Measurements from ENCODE around the gene EPG5.
"Not testable (repeated sequence)": the region's sequence is repeated elsewhere in the genome, so short reads cannot be mapped to it uniquely, and the experiment has no call there.

EPG5 gene

DNA sequence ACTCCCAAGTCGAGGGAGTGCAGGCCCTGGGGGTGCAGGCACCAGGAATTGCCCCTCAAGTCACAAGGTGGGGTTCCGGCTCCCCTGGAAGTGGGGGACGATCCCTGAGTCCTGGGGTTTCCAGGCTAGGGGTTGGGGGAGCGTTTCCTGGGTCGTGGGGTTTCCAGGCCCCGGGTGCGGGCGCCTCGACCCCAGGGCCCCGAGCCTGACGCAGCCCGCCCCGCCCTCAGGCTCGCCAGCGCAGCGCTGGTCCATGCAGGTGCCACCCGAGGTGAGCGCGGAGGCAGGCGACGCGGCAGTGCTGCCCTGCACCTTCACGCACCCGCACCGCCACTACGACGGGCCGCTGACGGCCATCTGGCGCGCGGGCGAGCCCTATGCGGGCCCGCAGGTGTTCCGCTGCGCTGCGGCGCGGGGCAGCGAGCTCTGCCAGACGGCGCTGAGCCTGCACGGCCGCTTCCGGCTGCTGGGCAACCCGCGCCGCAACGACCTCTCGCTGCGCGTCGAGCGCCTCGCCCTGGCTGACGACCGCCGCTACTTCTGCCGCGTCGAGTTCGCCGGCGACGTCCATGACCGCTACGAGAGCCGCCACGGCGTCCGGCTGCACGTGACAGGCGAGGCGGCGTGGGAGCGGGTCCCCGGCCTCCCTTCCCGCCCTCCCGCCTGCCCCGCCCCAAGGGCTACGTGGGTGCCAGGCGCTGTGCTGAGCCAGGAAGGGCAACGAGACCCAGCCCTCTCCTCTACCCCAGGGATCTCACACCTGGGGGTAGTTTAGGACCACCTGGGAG is 129.7 kb downstream of the EPG5 start:
- DNase-seq (ENCODE audit: low spot score) = no peak

DNA sequence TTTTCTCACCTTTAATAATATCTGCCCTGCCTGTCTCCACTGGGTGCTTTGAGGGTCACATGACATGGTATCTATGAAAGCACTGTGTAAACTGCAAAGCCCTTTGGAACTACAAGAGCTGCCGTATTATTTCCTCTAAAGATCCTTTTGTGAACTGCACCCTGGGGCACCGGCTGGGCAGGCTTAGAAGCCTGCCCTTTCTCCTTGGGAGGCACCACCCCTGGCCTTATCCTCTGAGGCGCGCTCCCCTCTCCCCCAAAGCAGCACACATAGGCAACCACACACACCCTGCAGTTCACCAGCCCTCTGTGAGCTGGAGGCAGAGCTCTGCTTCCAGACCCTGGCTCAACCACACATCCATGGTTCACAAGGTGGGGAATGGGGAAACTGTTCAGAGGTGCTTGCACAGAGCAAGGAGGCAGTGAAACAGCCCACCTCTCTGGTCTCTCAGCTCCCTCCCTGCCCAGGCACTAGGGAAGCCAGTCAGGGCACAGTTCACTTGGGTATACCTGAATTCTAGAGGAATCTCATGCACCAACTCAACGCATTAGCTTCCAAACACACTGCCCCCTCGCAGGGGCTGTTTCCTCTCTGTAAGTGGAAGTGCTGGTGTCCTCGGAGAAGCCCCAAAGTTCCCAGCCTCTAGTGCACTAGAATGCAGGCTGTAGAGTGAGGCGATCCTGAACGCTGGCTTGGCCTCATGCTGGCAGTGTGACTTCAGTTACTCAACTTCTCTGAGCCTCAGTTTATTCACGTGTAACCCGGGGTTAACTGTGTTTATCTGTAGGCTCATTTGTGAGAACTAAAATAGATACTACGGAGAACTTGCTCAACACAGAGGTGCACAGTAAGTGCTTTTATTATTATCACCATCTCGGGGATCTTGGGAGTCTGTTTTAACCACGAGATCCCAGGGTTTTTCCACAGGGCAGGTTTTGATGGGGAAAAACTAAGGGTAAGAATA is 130.6 kb downstream of the EPG5 start:
- no peak for DNase-seq (ENCODE audit: low spot score)

DNA sequence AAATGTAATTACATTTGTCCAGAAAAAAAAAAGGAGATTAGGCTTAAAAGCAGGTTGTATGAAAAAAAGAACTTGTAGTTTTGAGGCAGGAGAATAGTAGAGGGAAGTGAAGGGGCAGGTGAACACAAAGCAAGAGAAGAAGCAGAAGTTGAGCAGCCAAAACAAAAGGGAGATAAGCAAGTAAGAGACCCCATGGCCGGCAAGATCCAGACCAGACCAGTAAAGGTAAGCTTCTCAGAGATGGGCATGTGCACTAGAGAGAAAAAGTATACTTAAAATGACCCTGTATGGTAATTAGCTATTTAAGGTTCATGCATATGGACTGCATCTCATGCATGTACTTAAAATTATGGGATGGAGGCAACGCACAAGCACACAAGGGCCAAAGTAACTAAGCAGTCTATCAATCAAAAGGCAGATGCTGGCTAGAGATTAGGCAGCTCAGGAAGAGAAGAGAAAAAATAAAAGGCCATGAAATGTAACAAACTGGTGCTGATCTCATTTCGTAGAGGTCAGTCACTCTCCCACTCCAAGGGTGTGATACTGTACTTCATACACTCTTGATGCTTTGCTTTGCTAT is 132.0 kb downstream of the EPG5 start:
- no peak for DNase-seq (ENCODE audit: low spot score)

DNA sequence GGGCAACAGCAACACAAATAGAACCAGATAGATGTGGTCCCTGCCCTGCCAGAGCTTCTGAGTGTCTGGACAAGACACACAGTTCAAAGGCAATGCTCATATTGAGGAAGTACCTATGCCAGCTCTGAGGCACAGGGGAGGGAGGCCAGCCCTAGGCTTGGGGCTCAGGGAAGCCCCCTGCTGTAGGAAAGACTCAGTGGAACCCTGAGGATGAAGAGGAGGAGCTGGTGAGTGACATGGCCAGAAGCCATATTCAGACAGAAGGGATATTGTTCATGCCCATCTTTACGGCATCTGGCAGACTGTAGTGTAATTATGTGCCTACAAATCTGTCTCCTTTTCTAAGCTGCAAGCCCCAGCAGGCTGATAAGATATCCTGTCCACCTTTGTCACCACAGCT is 132.8 kb downstream of the EPG5 start:
- no peak for DNase-seq (ENCODE audit: low spot score)

GRCh38 chr18:45833846-45834245 is 133.3 kb downstream of the EPG5 start:
- no peak for DNase-seq (ENCODE audit: low spot score)

- DNase-seq (ENCODE audit: low spot score) = no peak
These were observed 136.2 kb downstream of the EPG5 start for GRCh38 chr18:45830917-45831316.

- DNase-seq (ENCODE audit: low spot score) = no peak
These were observed 137.3 kb downstream of the EPG5 start for GRCh38 chr18:45829855-45830254.

DNA sequence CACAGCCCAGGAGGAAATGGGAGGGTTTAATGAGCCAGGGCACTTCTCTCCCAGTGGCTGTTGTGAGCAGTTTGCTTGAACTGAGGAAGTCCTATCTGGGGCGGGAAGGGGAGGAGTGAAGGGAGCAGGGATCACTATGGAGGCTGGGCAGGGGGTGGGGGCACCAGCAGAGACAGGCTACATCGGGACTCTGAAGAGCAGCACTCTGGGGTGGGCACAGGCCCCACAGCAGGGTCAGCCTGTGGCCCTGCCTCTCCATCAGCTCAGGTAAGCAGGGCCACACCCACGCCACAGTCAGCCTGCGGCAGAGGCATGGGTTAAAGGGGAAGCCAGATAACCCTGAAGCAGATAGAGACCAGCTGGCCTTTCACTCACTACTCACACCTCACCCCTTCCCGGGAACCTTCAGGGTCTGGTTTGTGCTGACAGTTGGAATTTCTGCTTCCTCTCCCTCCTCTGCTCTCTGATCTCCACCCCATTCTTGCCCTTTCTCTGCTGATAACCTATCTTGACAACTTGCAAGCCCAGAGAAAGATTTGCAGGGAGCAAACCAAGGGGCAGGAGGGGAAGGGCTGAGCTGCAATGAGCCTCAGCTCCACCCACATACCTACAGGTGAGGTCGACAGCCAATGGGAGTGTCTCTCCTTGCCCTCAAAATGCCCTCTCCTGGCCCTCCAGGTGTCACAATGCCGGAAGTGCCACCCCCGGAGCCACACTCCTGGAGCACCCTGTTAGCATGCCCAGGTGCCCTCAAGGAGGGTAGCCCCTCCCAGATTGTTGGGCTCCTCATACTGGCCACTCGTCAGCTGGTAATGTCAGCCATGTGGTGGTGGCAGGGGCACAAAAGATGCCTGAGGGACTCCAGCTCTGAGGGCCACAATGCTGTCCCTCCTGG is 138.0 kb downstream of the EPG5 start:
- DNase-seq (ENCODE audit: low spot score) = no peak

- DNase-seq (ENCODE audit: low spot score) = not testable (repeated sequence)
These were observed 140.4 kb downstream of the EPG5 start for GRCh38 chr18:45826716-45827115.

DNA sequence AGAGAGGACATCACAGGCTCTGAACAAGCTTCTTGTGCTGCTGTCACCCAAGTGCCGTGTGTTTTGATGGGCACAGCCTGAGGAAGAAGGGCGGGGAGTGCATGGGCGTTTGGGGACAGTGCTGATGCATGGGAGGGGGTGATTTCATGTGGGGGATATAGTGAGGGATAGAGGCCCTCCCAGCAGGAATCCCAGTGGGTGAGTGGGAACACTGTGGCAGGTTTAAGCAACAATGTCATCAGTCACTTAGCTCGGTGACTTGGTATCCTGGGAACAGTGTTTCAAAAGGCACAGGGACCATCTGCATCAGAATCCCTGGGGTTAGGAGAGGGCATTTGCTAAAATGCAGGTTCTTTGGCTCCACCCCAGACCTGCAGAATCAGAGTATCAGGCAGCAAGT is 141.0 kb downstream of the EPG5 start:
- no peak for DNase-seq (ENCODE audit: low spot score)

GRCh38 chr18:45825258-45826044 is 141.7 kb downstream of the EPG5 start, which contains the start of gene SIGLEC15:
Gene SIGLEC15, plus strand, starts transcription at chr18:45825675. Its CDS starts 54 bp downstream, at chr18:45825729.
- DNase-seq (ENCODE audit: low spot score) = no peak

GRCh38 chr18:45821711-45822110 is 145.4 kb downstream of the EPG5 start:
- DNase-seq (ENCODE audit: low spot score) = no peak

DNA sequence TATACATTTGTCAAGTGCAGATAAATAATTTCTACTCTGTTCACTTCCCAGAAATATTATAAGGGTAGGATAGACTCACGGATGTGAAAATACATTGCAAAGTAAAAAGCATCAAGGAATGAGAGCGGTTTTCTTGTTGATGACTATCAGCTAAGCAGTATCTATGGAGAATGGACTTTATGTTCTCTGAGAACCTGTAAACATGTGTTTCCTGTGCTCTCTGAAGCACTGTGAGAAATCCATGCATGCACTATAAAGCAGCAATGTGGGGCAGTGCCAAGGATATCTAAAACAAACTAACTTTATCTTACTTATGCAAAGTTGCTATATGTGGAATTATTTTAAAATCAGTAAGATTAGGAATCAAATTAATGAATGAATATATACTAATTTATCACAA is 146.1 kb downstream of the EPG5 start:
- no peak for DNase-seq (ENCODE audit: low spot score)

- no peak for DNase-seq (ENCODE audit: low spot score)
These were observed 146.9 kb downstream of the EPG5 start for GRCh38 chr18:45820106-45820745.

- not testable (repeated sequence) for DNase-seq (ENCODE audit: low spot score)
These were observed 148.4 kb downstream of the EPG5 start for GRCh38 chr18:45818765-45819164.

DNA sequence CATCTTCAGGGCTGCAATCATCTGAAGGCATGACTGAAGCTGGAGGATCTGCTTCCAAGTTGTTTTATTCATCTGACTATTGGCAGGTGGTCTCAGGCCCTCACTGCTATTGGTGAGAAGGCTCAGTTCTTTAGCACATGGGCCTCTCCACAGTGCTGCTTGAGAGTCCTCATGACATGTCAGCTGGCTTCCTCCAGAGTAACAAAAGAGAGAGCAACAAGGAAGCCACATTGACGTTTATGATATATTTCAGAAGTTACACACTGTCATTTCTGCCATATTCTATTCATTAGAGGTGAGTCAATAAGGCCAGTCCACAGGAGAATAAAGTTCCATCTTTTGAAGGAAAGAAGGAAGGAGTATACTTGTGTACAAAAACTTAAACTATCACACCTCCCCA is 149.6 kb downstream of the EPG5 start:
- DNase-seq (ENCODE audit: low spot score) = no peak

- DNase-seq (ENCODE audit: low spot score) = not testable (repeated sequence)
These were observed 152.4 kb downstream of the EPG5 start for GRCh38 chr18:45814733-45815132.

- not testable (repeated sequence) for DNase-seq (ENCODE audit: low spot score)
These were observed 160.0 kb downstream of the EPG5 start for GRCh38 chr18:45807144-45807543.

DNA sequence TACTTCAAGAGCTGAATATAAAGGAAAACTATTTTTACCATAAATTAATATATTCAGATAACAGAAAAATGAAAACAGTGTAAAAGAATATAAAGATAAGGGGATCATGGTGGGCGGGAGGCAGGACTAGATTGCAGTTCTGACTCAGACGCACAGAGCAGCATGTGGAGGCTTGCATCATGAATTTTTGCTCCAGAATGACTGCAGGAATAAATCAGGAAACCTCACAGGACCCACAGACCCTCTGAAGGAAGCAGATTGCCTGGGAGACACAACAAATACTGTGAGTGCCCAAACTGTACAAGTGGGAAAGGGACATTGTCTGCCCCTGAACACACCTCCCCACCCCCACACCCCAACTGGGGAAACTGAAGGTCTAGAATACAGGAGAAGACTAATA is 160.9 kb downstream of the EPG5 start:
- no peak for DNase-seq (ENCODE audit: low spot score)

- no peak for DNase-seq (ENCODE audit: low spot score)
These were observed 161.6 kb downstream of the EPG5 start for GRCh38 chr18:45805551-45805950.
